Eye (tissue), 1 donor: Measurements from ENCODE around the gene SYNPO2.
"Not testable (repeated sequence)": the region's sequence is repeated elsewhere in the genome, so short reads cannot be mapped to it uniquely, and the experiment has no call there.

Experiments
- DNase-seq: peaks from one replicate; pipeline ENCODE4 v3.0.0-alpha.2; 2015

Gene SYNPO2

GRCh38 chr4:118977100-118977499, 88.4 kb downstream of the SYNPO2 start:
- not testable (repeated sequence) for DNase-seq

DNA sequence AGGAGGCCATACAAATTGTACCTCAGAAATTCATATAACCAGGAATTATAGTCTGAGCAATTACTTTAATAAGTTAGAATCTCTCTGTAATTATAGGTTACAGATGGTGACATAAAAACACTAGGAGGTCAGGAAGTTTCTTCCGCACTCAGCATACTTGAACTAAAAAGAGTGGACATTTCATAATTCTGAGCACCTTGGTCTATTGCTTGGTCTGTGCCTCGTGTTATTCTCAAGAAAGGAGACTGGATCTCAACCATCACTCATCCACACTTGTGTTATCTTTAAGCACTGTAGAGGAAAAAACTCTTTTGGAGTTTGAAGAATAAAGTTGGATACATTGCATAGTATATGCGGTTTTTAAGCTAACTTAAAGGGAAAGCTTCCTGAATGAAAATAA, 91.1 kb downstream of the SYNPO2 start:
- DNase-seq: no peak

GRCh38 chr4:118981171-118981838, 92.7 kb downstream of the SYNPO2 start:
- DNase-seq: peak; percentile 94

DNA sequence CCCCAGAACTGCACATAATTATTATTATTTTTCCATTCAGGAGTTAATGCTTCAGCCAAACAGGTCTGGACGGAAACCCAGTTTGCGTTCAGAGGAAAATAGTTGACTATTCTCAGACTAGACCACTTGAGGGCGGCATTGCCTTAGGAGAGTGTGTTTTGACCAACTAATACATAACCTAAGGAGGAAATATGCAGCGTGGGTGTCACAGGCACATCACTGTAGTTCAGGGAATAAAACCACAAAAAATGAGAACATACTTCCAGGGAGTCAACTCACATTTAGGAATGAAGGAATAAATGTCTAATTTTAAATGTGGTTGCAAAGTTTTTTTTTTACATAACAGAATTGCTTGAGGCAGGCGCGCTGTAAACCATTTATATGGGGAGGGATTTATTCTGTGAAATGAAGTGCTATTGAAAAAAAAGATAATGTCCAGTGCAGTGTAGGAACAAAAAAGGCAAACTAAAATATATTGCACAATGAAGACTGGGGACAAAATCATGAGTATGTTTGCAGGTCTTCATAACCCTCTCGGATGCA, 93.3 kb downstream of the SYNPO2 start:
- DNase-seq: peak; percentile 94

GRCh38 chr4:118983293-118983692, 94.6 kb downstream of the SYNPO2 start:
- DNase-seq: no peak

GRCh38 chr4:118983831-118984230, 95.2 kb downstream of the SYNPO2 start:
- DNase-seq: no peak

DNA sequence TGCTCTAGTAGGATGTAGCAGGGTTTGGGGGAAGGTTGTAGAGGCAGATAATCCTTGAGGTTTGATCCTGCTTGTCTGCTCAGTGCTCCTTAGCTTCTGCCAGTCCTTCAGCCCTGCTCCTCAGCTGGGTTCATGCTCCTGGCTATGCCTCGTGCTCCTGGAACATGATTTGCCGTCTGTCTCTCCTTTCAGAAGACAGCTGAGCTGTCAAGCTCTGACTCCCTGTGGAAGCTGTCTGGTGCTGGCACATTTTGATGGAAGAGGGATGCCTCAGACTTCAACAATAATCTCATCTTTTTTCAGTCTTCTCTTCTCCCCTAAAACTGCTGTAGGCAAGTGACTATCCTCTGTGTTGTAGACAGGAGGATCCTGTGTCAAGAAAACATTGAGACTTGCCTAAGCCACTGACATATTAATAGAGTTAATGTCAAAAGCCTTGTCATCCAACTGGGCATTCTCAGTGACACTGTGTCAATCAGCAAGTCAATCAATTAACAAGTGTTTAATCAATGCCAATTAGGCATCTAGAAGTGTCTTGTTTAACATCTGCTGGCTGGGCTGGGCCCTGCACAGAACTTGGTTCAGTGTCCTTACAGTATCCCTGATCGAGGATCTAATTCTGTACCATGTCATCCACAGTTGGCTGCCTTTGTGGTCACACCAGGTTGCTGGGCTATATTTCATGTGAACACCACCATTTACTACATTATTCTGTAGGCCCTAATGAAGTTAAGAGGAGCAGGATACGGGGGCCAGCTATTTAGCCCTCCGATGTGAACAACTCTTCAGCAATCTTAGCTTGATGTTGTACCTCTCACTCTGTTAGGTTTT, 96.7 kb downstream of the SYNPO2 start:
- no peak for DNase-seq

- no peak for DNase-seq
These were observed 99.4 kb downstream of the SYNPO2 start for GRCh38 chr4:118987959-118988634.

- DNase-seq: no peak
These were observed 100.0 kb downstream of the SYNPO2 start for GRCh38 chr4:118988635-118988972.

DNA sequence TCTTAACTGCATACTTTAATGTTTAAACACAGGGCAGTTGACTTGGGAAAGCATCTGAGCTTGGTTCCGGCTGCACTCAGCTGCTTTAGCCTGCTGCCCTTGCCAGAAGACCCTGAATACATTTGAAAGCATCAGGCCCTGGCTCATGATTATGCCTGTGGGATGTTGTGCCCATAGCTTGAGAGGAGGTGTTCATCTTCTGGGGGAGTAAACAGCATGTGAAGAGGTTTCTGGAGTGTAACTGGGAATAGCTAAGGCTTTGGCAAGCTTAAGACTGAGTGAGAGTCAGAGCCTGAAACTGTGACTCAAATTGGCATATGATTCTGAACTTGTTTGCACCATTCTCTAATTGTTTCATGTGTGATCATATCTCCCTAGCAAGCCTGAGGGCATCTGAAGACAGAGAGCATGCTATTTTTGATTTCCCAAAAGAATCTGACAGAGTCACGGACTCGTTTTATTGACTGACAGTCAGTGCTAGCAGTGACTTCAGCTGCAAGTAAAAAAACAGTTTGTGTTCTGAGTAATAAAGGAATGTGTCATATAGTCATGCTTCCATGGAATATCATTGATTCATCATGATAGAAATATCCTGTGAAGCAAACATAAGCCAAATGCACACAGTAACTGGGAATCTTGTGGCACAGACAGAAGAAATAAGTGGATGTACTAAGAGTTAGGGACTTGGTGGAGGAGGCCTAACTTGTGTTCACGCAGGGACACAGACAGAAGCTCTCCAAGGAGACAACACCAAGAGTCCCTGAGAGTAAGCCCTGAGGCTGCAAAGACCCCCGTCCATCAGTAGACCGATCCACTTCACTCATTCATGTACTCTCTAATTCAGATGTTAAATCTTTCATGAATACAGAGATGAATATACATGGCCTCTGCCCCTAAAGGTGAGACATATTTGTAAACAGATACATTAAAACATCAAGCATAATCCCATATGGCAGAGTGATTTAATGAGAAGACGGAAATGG, 100.7 kb downstream of the SYNPO2 start:
- peak; percentile 35 for DNase-seq

GRCh38 chr4:118991686-118992085, 103.0 kb downstream of the SYNPO2 start:
- DNase-seq: no peak

DNA sequence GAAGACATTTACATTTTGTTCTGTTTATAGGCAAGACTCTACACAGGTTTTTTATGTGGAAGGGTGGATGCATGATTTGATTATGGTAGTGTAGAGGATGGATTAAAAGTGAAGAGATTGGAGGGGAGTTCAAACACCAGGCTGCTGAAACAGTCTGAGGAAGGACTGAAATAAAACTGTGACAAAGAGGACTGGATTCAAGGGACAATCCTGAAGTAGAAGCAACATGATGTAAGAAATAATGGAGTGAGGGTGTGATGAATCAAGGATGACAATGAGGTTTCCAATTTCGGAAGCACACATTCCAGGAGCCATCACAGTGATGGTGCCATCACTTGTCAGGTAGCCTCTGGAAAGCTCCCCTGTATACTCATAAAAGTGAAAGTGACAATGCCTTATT, 103.5 kb downstream of the SYNPO2 start:
- no peak for DNase-seq

- no peak for DNase-seq
These were observed 104.7 kb downstream of the SYNPO2 start for GRCh38 chr4:118993333-118993732.

DNA sequence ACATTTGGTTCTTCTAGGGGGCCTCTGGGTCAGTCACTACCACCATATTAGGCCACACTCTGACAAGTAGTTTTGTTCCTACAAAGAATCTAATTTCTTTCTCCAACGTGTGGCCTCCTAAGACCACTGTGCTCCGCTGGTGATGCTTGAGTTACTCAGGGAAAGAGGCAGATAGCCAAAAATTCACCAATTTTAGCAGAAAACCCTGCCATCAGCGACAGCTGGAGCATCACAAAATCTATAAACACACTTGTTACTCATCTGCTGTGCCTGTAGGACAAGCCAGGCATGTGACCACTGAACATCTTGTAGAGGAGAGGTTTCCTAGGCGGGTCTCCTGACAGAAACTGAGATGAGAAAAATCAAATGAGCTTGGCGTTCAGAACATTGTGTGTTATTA, 105.4 kb downstream of the SYNPO2 start:
- no peak for DNase-seq

DNA sequence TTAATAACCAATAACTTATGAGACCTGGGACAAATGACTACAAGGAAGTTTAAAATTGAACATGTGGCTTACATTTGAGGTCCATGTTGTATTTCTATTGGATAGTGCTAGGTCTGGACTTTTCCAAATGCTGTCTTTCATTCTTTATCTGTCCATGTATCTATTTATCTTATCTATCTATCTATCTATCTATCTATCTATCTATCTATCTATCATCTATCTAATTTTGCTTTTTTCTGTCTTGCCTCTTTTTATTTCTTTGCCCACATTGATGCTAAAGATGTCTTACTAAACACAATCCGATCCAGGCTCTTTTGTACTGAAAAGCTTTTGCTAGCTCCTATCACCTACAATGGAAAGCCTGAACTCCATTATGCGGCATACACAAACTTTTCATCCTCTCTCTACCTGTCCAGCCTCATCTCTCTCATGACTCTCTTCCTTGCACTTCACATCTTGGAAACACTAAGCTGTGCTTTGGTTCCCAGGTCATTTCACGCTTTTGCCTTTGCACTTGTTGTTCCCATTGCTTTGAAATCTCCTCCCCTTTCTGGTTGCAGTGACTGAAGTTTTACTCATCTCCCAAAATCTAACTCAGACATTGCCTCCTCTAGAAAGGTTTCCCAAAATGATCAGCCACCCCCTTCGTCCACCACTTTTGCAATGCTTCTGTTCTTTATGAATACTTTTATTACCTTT, 107.2 kb downstream of the SYNPO2 start:
- DNase-seq: no peak

DNA sequence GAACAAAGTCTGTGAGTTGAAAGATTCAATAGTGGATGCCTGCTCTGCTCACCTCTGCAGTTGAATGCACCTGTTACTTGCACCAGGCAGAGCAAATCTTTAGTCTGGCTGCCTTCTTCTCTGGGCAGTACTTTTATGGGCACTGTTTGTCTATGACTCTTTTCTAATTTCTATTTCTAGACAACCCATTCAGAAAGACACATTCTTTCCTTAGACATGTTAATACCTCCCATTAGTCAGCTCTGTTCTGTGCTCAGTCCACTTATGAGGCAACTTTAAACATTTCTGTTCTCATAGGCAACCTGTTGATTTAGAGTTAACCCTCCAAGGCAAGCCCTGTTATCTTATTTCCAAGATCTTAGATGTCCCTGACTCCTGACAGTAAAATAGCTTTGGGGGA, 108.9 kb downstream of the SYNPO2 start:
- DNase-seq: no peak

DNA sequence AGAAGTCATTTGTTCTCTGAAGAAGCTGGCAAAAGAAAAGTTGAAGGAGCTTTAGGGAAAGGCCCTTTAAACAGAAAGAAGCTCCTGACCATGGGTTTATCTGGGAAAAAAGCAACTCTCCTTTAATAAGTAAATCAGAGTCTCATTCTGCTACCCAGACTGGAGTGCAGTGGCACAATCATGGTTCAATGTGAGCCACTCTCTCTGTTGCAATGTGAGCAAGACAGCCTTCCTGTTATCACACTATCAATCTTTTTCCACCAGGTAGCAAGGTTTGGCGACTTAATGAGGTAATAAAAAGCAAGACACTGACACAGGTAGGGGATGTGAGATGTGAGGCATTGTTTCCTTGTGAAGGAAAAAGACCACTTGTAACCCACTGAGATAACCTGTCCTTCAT, 111.3 kb downstream of the SYNPO2 start:
- no peak for DNase-seq

DNA sequence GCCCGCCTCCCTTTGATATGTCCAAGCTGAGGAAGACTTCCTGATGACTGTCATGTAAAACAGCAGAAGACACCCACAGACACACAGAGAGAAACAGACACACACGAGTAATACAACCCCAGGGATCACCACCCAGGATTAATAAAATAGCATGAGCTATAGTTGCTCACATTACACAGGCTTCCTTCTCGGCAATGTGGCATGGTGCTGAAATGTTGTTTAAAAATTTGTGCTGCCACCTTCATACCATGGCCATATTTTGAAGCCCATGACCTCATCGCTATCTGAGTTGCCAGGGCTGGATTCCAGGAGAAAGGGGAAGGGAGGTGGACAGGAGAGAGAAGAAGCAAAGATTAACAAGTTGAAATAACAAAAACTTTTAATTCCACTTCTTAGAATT, 111.7 kb downstream of the SYNPO2 start:
- no peak for DNase-seq

DNA sequence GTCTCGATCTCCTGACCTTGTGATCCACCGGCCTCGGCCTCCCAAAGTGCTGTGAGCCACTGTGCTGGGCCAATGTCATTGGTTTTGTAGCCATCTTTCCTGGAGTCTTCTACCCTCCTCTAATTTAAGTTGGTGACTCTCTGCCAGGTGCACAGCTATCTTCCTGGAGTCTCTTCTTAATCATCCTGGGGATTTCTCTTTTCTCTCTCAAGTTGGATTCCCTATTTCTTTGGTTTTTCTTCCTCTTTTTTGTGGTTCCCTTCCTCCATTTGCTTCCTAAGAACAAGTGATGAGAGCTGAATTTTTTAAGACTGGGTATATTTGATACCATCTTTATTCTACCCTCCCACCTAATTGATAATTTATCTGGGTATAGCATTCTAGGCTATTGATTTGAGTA, 113.8 kb downstream of the SYNPO2 start:
- no peak for DNase-seq

GRCh38 chr4:119003001-119003400, 114.3 kb downstream of the SYNPO2 start:
- DNase-seq: not testable (repeated sequence)

- no peak for DNase-seq
These were observed 117.3 kb downstream of the SYNPO2 start for GRCh38 chr4:119005928-119006460.

DNA sequence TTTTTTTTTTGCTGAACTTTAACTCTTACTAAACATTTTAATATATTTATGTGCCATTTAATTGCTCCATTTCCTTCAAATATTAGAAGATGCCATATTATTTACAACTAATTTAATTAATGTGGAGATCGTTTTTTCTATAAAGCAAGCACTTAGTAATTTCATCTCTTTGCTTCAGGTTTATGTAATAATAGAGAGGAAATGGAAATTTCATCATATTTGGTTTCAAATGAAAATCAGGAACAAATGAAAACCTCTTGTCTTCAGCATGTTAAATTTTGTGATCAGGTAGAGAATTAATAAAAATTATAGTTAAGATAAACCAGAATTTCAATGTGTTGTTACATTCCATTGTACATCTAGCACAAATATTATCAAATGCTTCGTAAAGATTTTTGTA, 120.1 kb downstream of the SYNPO2 start:
- no peak for DNase-seq
